ENCODE measurements around the gene OSBPL5.

The OSBPL5 gene

DNA sequence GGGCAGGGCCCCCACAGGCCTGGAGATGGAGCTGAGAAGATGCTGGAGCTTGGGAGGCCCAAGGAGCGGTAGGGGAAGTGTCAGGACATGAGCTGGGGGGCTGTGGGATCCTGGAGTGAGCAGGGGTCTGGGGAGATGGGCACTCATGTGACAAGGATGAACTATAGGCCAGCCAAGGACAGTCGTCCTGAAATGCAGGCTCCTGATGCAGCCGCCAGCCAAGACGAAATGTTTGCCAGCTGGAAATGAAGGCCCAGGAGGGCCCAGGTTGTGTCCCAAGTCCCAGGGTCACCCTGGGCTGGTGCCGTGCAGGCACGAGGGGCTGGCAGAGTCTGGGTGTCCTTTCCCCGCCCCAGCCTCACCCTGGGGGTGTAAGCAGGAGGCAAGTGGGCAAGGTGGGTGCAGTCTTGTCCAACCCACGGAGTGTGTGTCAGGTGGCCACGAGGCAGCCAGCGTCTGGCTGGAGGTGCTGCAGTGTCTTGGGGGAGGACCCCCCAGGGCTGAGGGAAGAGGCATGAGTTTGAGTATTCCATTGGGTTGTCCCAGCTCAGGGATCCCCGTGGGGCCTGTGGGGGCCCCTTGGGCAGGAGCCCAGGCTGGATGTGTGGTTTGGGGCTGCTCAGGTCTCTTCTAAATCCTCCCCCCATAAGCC lies 32.1 kb upstream of the OSBPL5 start:
- no peak for DNase-seq

DNA sequence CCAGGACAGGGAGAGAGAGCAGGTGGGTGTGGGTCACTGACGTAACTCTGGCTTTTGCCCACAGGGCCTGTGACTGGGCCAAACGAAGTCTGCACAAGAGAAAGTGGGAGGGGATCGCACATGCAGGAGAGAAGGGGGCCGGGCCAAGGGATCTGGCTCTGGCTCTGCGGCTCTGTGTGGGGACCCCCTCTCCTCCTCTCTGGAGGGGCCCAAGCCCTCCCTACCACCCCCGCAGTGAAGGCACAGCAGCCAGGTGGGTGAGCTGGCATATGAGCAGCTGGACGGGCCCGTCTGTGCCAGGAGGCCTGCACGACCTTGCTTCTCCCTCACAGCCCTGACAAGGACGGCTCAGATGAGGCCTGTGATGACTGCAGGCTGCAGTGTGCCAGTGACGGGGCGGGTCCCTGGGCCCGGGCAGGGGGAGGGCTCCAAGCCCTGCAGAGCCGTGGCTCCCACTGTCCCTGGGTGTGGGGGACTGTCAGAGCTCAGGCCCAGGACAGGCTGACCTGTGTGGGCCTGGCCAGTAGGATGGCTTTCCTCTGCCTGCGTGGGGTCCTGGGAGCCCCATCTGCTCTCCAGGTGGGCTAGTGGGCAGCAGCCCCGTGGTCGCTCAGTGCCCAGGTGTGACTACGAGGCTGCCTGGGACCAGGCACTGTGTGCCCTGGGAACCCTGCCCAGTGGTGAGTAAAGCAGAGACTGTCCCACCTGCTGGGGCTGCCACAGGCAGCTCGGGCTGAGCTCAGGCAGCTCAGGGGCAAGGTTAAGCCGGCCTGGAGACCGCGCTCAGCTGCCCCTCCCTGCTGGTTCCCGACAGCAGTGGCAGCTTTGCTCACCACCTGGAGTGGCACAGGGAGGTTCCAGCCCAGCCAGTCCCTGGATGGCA lies 31.3 kb upstream of the OSBPL5 start:
- no peak for DNase-seq

- no peak for DNase-seq
Observed at GRCh38 chr11:3195251-3196160, 30.4 kb upstream of the OSBPL5 start.

DNA sequence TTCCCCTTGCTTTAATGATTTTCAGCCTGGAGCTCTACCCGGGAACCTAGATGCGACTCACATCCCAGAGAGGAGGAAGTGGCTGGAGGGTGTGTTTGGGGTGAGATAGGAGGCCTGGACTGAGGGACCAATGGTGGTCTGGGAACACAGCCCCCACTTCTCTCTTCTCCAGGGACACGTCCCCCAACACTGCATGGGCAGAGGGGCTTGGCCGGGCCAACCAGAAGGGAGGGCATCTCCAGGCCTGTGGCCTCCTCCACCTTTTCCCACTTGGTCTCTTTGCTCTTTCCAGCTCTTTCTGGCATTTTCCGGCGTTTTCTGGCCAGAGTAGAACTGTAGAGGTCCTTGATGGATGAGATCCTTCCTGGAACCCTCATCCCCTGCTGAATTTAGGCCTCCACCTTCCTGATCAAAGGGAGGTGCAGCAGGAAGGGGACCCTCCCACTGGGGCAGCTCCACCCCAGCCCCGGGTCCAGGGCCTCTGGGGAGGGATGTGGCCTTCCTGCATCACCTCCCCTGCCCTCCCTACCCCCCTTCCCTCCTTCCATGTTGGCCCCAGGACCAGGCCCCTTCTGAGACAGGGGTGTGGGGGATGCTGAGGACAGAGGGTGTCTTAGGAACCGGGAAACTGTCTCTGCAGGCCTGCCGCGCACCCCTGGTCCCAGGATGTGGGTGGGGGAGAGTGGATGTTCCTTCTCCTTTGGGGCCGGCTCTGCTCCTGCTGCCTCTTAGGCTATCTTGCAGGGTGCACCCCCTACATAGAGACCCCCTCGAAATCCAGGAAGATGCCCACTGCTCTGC lies 29.1 kb upstream of the OSBPL5 start:
- no peak for DNase-seq

DNA sequence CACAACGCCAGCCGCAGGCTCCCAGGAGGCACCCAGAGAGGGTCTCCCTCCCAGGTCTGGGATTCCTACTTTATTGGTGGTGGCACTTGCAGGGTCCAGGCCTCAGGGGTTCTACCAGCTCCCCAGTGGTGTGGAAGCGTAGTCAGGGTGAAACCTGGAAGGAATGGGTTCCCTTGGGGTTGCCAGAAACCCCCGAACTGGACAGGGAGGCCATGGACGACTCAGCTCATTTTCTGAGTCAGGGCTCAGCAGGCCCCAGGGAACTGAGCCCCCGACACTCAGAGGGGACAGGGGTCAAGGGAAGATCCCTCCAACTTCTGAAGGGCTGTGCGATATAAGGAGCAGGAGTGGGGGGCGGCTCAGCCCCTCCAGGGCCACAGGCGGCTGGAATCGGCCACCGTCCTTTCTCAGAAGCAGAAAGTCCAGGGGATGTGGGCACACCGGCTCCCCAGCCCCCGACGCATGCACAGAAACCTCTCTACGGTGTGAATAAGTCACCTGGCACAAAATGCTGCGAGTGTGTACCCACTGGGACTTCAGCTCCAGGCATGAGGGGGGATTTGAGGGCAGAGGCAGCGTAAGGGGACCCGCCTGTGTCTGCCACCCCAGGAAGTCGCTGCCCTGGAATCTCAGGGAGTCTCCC lies 28.4 kb upstream of the OSBPL5 start:
- DNase-seq, result no peak

- DNase-seq, result no peak
Observed at GRCh38 chr11:3192511-3193372, 27.6 kb upstream of the OSBPL5 start.

DNA sequence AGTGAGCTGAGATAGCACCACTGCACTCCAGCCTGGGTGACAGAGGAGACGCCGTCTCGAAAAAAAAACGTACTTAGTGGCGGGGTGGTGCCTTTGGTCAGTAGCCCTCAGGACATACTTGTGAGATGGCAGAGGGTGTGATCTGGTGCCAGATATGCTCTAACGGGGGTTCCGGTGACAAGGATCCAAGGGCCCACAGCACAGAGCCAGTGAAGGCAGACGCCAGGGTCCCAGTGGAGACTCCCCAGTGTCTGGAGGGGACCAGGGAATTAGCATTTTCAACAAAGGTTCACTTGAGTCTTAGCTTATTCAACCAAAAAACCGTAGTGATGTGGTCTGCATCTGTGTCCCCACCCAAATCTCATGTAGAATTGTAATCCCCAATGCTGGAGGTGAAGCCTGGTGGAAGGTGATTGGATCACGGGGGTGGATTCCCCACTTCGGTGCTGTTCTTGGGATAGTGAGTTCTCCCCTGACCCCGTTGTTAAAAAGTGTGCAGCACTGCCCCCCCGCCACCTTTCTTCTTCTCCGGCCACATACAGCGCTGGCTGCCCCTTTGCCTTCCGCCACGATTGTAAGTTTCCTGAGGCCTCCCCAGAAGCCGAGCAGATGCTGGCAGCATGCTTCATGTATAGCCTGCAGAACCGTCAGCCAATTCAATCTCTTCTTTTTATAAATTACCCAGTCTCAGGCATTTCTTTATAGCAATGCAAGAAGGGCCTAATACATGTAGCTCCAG lies 26.6 kb upstream of the OSBPL5 start:
- DNase-seq, result no peak

DNA sequence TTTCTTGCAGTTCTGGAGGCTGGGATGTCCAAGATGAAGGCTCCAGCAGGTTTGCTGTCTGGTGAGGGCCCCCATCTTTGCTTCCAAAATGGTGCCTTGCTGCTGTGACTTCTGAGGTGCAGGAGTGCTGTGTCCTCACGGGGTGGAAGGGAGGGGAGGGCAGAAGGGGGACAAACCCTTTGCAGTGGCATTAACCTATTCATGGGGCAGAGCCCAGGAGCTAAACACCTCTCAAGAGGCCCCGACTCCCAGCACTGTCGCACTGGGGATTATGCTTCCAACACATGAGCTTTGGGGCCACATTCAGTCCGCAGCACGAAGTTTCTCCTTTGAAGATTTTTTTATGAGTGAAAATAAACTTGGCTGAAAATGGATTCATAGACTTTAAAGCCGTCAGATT lies 25.5 kb upstream of the OSBPL5 start:
- no peak for DNase-seq

GRCh38 chr11:3189886-3190583 lies 24.9 kb upstream of the OSBPL5 start:
- no peak for DNase-seq

DNA sequence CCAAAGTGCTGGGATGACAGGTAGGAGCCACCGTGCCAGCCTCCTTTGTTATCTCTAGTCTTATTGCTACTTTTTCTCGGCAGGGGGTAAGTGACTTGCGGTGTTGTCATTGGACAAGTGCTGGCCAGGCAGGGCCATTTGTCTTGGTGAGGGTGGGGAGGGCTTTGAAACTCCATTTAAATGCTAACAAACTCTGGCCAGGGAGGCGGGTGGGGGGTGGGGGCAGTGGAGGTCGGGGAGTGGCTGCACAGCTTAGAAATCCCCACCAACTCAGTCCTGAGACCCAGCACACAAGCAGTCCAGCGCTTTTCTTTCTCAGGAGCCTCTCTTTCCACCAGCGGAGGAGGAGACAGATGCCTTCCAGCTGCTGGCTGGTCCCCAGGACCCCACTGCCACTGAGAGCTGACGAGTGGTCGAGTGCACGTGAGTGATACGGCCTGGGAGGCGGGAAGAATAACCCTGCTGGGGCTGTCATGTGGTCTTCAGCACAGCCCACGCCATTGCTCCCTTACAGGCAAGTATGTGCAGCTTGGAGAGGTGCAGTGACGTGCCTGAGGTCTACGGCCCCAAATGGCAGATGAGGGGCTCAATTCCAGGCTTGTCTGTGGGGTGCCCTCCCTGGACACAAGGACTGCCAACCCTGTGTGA lies 24.2 kb upstream of the OSBPL5 start:
- DNase-seq, result no peak

- no peak for DNase-seq
Observed at GRCh38 chr11:3188496-3189195, 23.5 kb upstream of the OSBPL5 start.

GRCh38 chr11:3186166-3186953 lies 21.2 kb upstream of the OSBPL5 start:
- DNase-seq, result no peak

GRCh38 chr11:3184732-3185347 lies 19.7 kb upstream of the OSBPL5 start:
- DNase-seq, result no peak

- no peak for DNase-seq
Observed at GRCh38 chr11:3183523-3183922, 18.4 kb upstream of the OSBPL5 start.

- no peak for DNase-seq
Observed at GRCh38 chr11:3182462-3182852, 17.3 kb upstream of the OSBPL5 start.

DNA sequence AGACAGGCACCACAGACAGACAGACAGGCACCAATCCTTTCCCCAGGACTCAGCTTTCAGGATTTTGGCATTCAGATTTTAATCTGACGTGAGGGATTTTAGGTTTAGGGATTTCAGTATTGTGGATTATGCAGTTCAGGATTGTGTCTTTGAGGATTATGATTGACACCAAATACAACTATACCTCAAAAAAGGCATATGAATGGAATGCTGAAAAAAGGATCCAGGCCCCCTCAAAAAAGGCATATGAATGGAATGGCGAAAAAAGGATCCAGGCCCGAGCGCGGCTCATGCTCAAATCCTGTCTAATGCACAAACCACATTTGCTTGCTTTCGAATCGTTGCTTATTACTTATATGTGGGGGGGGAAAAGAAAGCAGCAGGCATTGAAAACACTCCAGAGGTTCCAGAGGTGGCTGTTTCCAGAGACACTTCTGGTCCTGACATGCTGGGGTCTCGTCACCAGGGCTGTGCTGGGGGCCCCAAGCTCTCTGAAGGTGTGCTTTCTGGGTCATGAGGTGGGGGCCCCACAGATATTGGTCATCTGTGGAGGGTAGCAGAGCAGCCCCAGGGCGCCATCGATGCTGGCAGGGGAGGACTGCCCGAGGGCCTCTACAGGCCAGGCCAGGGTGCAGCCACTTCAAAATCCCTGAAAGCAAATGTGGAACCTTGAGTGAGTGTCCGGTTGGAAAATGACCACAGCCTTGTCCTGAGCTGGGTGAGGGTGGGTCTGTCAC lies 16.8 kb upstream of the OSBPL5 start:
- DNase-seq, result no peak
